HepG2 (cell line): Measurements from ENCODE around the gene CALML5. TPM values are rescaled to one million over a fixed set of nuclear protein-coding genes. Genes with fewer than 3 reads are reported as not detected.

Experiments
- ATAC-seq: fragments of 200-7000 bp; cut with Tn5 transposase; 3 replicates; pipeline ENCODE4 v1.9.1; 2020; ENCODE audit warnings: mild to moderate bottlenecking, moderate library complexity
- BruUV-seq: library from RNA; stranded (reverse); fragments of 400-500 nt; replicated peaks from 2 replicates; lab custom pipeline; 2021; lab: Mats Ljungman, UMichigan
- CTCF ChIA-PET: fragments of 300-600 bp; formaldehyde crosslinking; extraction: SDS; loops from one replicate; lab custom pipeline; 2021; ENCODE audit warnings: low total read pairs, inconsistent platforms, low intra/inter-chr PET ratio; lab: Yijun Ruan, JAX
- POLR2A ChIA-PET: fragments of 350-600 bp; sonication (Branson Sonifier 250); formaldehyde crosslinking; loops from one replicate; lab custom pipeline; 2020; ENCODE audit warnings: antibody characterized with exemption, inconsistent platforms; lab: Yijun Ruan, JAX
- DNase-seq: peaks from one replicate; pipeline ENCODE4 v3.0.0-alpha.2; 2015; ENCODE audit warnings: low spot score
- FAIRE-seq: peaks from 3 replicates; lab custom pipeline; 2011; peaks lifted over from hg19 to GRCh38; lab: Jason Lieb, UNC
- H2AFZ ChIP-seq: one replicate; pipeline ENCODE4 v1.6.1; 2011; ENCODE audit warnings: low read length, inconsistent platforms
- H3K27ac ChIP-seq: fragments of 300-600 bp; 3 replicates; pipeline ENCODE4 v1.8.0; 2011; ENCODE audit warnings: mixed run types, mild to moderate bottlenecking, mixed read lengths, low read length, inconsistent platforms; ENCODE audit not compliant: insufficient read depth; ENCODE audit errors: extremely low read length
- H3K27me3 ChIP-seq, 2 experiments: fragments of 200-600 bp in 1 of 2; 2 replicates in 1 of 2; 3 replicates in 1 of 2; pipeline versions ENCODE4 v1.6.0 to v1.8.0; 2011; ENCODE audit warnings: low read length in 2 of 2, mild to moderate bottlenecking in 2 of 2, moderate library complexity in 2 of 2, inconsistent platforms in 1 of 2; ENCODE audit not compliant: insufficient read depth in 2 of 2, control insufficient read depth in 1 of 2
- H3K36me3 ChIP-seq, 2 experiments: fragments of 200-600 bp in 1 of 2; replicated peaks in 1 of 2; 2 replicates in 1 of 2; 3 replicates in 1 of 2; pipeline versions ENCODE4 v1.5.1 to v1.8.0; 2011; ENCODE audit warnings: low read length in 2 of 2, inconsistent platforms in 1 of 2; ENCODE audit not compliant: insufficient read depth in 2 of 2, control insufficient read depth in 1 of 2
- H3K4me1 ChIP-seq: 2 replicates; pipeline ENCODE4 v1.5.1; 2012; ENCODE audit warnings: low read length, inconsistent platforms; ENCODE audit not compliant: insufficient read depth
- H3K4me2 ChIP-seq: 2 replicates; pipeline ENCODE4 v1.6.0; 2011; ENCODE audit warnings: low read depth, low read length, inconsistent platforms
- H3K4me3 ChIP-seq, 3 experiments: fragments of 200-600 bp in 1 of 3; sonication (generic), shearing (Covaris generic) in 1 of 3; replicated peaks in 1 of 3; 2 replicates each; pipeline ENCODE4 v1.5.1; 2011 to 2016; ENCODE audit warnings: low read length in 3 of 3, inconsistent platforms in 2 of 3, low read depth in 2 of 3, mild to moderate bottlenecking in 2 of 3, control low read depth in 1 of 3, mixed read lengths in 1 of 3; ENCODE audit not compliant: insufficient read depth in 1 of 3
- H3K79me2 ChIP-seq: one replicate; pipeline ENCODE4 v1.6.1; 2011; ENCODE audit warnings: low read length, inconsistent platforms; ENCODE audit not compliant: insufficient read depth
- H3K9ac ChIP-seq: 2 replicates; pipeline ENCODE4 v1.6.0; 2011; ENCODE audit warnings: mild to moderate bottlenecking, low read depth, low read length, inconsistent platforms; ENCODE audit not compliant: insufficient read depth
- H3K9me3 ChIP-seq: 2 replicates; pipeline ENCODE4 v1.5.1; 2012; ENCODE audit warnings: mild to moderate bottlenecking, low read length
- H4K20me1 ChIP-seq: 2 replicates; pipeline ENCODE4 v1.6.0; 2011; ENCODE audit warnings: inconsistent platforms, mild to moderate bottlenecking, low read length, moderate library complexity; ENCODE audit not compliant: insufficient read depth
- ATF6 ChIP-seq: sonication (generic); formaldehyde crosslinking; conservative IDR thresholded peaks from 2 replicates; pipeline ENCODE4 v1.4.0; 2020; ENCODE audit warnings: missing genetic modification reagents
- CEBPZ ChIP-seq: IDR thresholded peaks from 2 replicates; pipeline ENCODE4 v1.6.1; 2012; ENCODE audit warnings: low read length, improper control_type of control experiment
- FOXO4 ChIP-seq: sonication (generic); formaldehyde crosslinking; conservative IDR thresholded peaks from 2 replicates; pipeline ENCODE4 v1.8.1; 2023; ENCODE audit warnings: missing genetic modification reagents
- SETDB1 ChIP-seq: sonication (generic); formaldehyde crosslinking; IDR thresholded peaks from 2 replicates; pipeline ENCODE4 v1.5.1; 2020; ENCODE audit warnings: missing genetic modification reagents, mild to moderate bottlenecking, borderline replicate concordance
- XBP1 ChIP-seq: sonication (generic); formaldehyde crosslinking; IDR thresholded peaks from 2 replicates; pipeline ENCODE4 v1.5.0; 2020; ENCODE audit warnings: missing genetic modification reagents
- ZFAT ChIP-seq: sonication (generic); formaldehyde crosslinking; conservative IDR thresholded peaks from 2 replicates; pipeline ENCODE4 v1.8.1; 2023; ENCODE audit warnings: missing genetic modification reagents, inconsistent platforms
- ZNF784 ChIP-seq: sonication (generic); formaldehyde crosslinking; IDR thresholded peaks from 2 replicates; pipeline ENCODE4 v1.5.1; 2020; ENCODE audit warnings: missing genetic modification reagents, mild to moderate bottlenecking, borderline replicate concordance
- WGBS: methylation state at CpG from one replicate; pipeline ENCODE4 v1.1.6; 2017; ENCODE audit warnings: low lambda C conversion rate; 5-methylcytosine and 5-hydroxymethylcytosine counted together
- in situ Hi-C: cut with HindIII; loops from 2 replicates; pipeline ENCODE4 v1.10.0; 2017; ENCODE audit warnings: low pct_unique_long_range_greater_than_20kb; ENCODE audit not compliant: extremely low pct_ligation_motif_present
- intact Hi-C: fragments of 100-400 bp; cut with micrococcal nuclease; formaldehyde crosslinking; loops from one replicate; pipeline ENCODE4 v1.10.0; 2022; ENCODE audit not compliant: unreplicated experiment
- polyA plus RNA-seq, 8 experiments: library from polyadenylated mRNA; depleted of rRNA in 3 of 8; stranded (reverse) in 7 of 8; unstranded in 1 of 8; fragments of >200 nt; fragmentation: Illumina TruSeq in 4 of 8; extraction: Trizol in 4 of 8; gene quantifications; 2 replicates each; pipeline versions ENCODE4 v1.2.1 to v1.2.3, GENCODE V29; 2011 to 2016; ENCODE audit warnings: low read depth in 4 of 8, missing spikeins in 1 of 8, mixed read lengths in 1 of 8; ENCODE audit not compliant: insufficient read depth in 1 of 8
- total RNA-seq, 5 experiments: library from RNA; depleted of rRNA; stranded (reverse); fragments of >200 nt; fragmentation: Illumina TruSeq; extraction: Trizol; gene quantifications; 2 replicates each; pipeline ENCODE4 v1.2.3, GENCODE V29; 2016; ENCODE audit warnings: low read depth in 1 of 5

CALML5 gene
- total and polyA plus RNA-seq, 2 of the 13 experiments (the other 11 are each of a cell fraction or from before 2014, with no cell fraction given), result not detected

- H3K9me3 ChIP-seq, result no peaks in the 10 kb centered on the region
Observed at GRCh38 chr10:5480162-5480941, 19.0 kb downstream of the CALML5 start.

More at GRCh38 chr10:5480162-5480941, 19.0 kb downstream of the CALML5 start:
- TF ChIP-seq CEBPZ (no peak), ATF6 (no peak), XBP1 (no peak), ZNF784 (CRISPR knock-in tag) (no peak), SETDB1 (CRISPR knock-in tag) (no peak), ZFAT (no peak), FOXO4 (no peak)
- H3K4me2 ChIP-seq, result no peak overlapping the region
- H3K27ac ChIP-seq, result no peak overlapping the region
- no peaks in the 10 kb centered on the region for H3K79me2 ChIP-seq
- FAIRE-seq (no peak), DNase-seq (no peak), ATAC-seq (no peak)
- no peak overlapping the region for H2AFZ ChIP-seq
- H3K9ac ChIP-seq, result no peak overlapping the region
- BruUV-seq, result no TSS peak
- no peaks in the 10 kb centered on the region for H4K20me1 ChIP-seq
- 52% methylated on average over 16 of the region's 21 CpGs for WGBS
- in situ Hi-C loops (no loop called here), intact Hi-C loops (no loop called here)
- H3K4me3 ChIP-seq, result no peak overlapping the region
- H3K4me1 ChIP-seq, result peaks cover 49% of the 10 kb centered on the region
- H3K36me3 ChIP-seq, result no peaks in the 10 kb centered on the region
- CTCF ChIA-PET, result no interaction called here
- POLR2A ChIA-PET, result no interaction called here
- H3K27me3 ChIP-seq, result peaks cover 4 to 33% of the 10 kb centered on the region in 2 experiments; a peak in 4 of 5 replicates
